ENCODE results near the gene DAB2IP.

The DAB2IP gene

DNA sequence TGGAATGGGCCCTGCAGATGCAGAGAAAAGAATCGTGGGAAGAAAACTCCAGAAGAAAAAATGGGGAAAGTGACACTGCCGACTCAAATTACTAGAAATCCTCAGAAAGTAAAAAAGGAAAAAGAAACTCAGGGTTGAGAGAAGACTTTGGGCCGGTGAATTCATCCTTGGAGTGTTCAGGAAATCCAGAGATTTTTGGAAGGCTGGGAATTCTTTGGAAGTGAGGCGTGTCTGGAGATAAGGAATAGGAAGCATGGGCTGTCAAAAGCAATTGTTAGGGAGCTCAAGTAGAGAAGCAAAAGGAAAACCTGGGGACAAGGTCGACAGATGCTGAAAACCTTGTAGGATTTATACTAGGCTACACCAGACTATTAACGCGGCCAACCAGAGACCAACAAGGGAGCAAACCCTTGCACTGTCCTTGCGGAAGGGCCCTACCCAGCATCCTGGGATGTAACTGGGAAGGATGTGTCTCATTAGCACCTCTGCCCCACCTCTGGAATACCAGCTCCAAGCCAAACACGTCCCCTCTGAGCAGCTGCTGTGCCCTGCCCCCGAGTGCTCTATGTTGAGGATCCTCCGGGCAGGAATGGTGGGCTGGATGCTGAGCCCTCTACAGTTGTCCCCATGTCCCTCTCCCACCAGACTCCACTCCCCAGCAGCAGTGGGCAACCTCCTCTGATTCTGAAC is 11.6 kb downstream of the DAB2IP start:
- TF ChIP-seq, protein P1, sequence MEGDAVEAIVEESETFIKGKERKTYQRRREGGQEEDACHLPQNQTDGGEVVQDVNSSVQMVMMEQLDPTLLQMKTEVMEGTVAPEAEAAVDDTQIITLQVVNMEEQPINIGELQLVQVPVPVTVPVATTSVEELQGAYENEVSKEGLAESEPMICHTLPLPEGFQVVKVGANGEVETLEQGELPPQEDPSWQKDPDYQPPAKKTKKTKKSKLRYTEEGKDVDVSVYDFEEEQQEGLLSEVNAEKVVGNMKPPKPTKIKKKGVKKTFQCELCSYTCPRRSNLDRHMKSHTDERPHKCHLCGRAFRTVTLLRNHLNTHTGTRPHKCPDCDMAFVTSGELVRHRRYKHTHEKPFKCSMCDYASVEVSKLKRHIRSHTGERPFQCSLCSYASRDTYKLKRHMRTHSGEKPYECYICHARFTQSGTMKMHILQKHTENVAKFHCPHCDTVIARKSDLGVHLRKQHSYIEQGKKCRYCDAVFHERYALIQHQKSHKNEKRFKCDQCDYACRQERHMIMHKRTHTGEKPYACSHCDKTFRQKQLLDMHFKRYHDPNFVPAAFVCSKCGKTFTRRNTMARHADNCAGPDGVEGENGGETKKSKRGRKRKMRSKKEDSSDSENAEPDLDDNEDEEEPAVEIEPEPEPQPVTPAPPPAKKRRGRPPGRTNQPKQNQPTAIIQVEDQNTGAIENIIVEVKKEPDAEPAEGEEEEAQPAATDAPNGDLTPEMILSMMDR (IDR thresholded peaks at IDR 0.05; ENCODE audit: poor library complexity, severe bottlenecking) = no peak
- Histone ChIP-seq H3K27ac (ENCODE audit: poor library complexity, severe bottlenecking) (no peak overlapping the region), H3K9me3 (ENCODE audit: severe bottlenecking) (no peaks in the 10 kb centered on the region), H3K27me3 (ENCODE audit: insufficient read depth, poor library complexity, severe bottlenecking) (no peaks in the 10 kb centered on the region), H3K4me1 (ENCODE audit: insufficient read depth, poor library complexity, severe bottlenecking) (no peaks in the 10 kb centered on the region), H3K4me3 (ENCODE audit: severe bottlenecking) (no peak overlapping the region), H3K36me3 (ENCODE audit: low read depth) (no peaks in the 10 kb centered on the region)
- DNase-seq (ENCODE audit: low spot score) = no peak
- no peak for ATAC-seq (ENCODE audit: low read depth)

DNA sequence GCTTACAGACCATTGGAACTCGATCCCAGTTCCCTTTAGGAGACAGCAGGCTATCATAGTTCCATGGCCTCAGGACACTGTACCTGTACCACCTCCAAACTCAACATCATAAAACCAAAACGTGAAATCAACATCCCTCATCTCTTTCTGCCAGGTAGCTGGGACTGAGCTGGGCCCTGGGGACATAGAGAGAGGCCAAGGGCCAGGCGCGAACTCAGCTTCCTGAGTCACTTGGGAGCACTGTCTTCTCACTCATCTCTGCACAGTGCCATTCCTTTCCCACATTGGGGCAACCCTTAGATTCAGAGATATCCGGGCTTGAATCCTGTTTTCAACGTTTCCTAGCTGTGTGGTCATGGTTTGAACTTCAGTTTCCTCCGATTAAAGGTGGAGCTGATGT is 12.2 kb downstream of the DAB2IP start:
- DNase-seq (ENCODE audit: low spot score) (no peak), ATAC-seq (ENCODE audit: low read depth) (no peak)
- no peak overlapping the region for H3K27ac ChIP-seq (ENCODE audit: poor library complexity, severe bottlenecking)
- H3K4me3 ChIP-seq (ENCODE audit: severe bottlenecking) = no peak overlapping the region
- H3K27me3 ChIP-seq (ENCODE audit: insufficient read depth, poor library complexity, severe bottlenecking) = no peaks in the 10 kb centered on the region
- no peaks in the 10 kb centered on the region for H3K36me3 ChIP-seq (ENCODE audit: low read depth)
- H3K9me3 ChIP-seq (ENCODE audit: severe bottlenecking) = no peaks in the 10 kb centered on the region
- H3K4me1 ChIP-seq (ENCODE audit: insufficient read depth, poor library complexity, severe bottlenecking) = no peaks in the 10 kb centered on the region
- TF ChIP-seq, protein P1 (IDR thresholded peaks at IDR 0.05; ENCODE audit: poor library complexity, severe bottlenecking) = no peak

GRCh38 chr9:121666294-121666693 is 14.9 kb downstream of the DAB2IP start:
- H3K4me1 ChIP-seq (ENCODE audit: insufficient read depth, poor library complexity, severe bottlenecking) = no peaks in the 10 kb centered on the region
- no peak for ATAC-seq (ENCODE audit: low read depth)

DNA sequence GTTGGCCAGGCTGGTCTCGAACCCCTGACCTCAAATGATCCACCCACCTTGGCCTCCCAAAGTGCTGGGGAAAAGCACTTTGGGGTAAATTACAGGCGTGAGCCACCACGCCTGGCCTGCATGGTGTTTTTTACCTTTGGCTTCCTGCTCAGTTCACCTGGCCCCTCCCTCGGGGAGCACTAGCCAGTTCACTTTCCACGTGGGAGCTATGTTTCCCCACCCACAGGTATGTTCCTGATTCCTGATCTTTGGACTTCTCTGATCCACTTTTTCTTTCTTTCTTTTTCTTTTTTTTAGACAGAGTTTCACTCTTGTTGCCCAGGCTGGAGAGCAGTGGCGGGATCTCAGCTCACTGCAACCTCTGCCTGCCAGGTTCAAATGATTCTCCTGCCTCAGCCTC is 15.8 kb downstream of the DAB2IP start:
- Histone ChIP-seq H3K27ac (ENCODE audit: poor library complexity, severe bottlenecking) (no peak overlapping the region), H3K36me3 (ENCODE audit: low read depth) (no peaks in the 10 kb centered on the region), H3K4me3 (ENCODE audit: severe bottlenecking) (no peak overlapping the region), H3K4me1 (ENCODE audit: insufficient read depth, poor library complexity, severe bottlenecking) (no peaks in the 10 kb centered on the region), H3K9me3 (ENCODE audit: severe bottlenecking) (no peaks in the 10 kb centered on the region), H3K27me3 (ENCODE audit: insufficient read depth, poor library complexity, severe bottlenecking) (no peaks in the 10 kb centered on the region)
- TF ChIP-seq, protein P1 (IDR thresholded peaks at IDR 0.05; ENCODE audit: poor library complexity, severe bottlenecking) = no peak
- no peak for ATAC-seq (ENCODE audit: low read depth)
- DNase-seq (ENCODE audit: low spot score) = no peak

More at GRCh38 chr9:121666294-121666693, 14.9 kb downstream of the DAB2IP start:
- DNase-seq (ENCODE audit: low spot score) = no peak
- TF ChIP-seq, protein P1 (IDR thresholded peaks at IDR 0.05; ENCODE audit: poor library complexity, severe bottlenecking) = no peak
- no peak overlapping the region for H3K27ac ChIP-seq (ENCODE audit: poor library complexity, severe bottlenecking)
- no peaks in the 10 kb centered on the region for H3K36me3 ChIP-seq (ENCODE audit: low read depth)
- no peaks in the 10 kb centered on the region for H3K9me3 ChIP-seq (ENCODE audit: severe bottlenecking)
- no peaks in the 10 kb centered on the region for H3K27me3 ChIP-seq (ENCODE audit: insufficient read depth, poor library complexity, severe bottlenecking)
- no peak overlapping the region for H3K4me3 ChIP-seq (ENCODE audit: severe bottlenecking)

- DNase-seq (ENCODE audit: low spot score) (no peak), ATAC-seq (ENCODE audit: low read depth) (no peak)
- Histone ChIP-seq H3K4me3 (ENCODE audit: severe bottlenecking) (no peak overlapping the region), H3K9me3 (ENCODE audit: severe bottlenecking) (no peaks in the 10 kb centered on the region), H3K27ac (ENCODE audit: poor library complexity, severe bottlenecking) (no peak overlapping the region), H3K27me3 (ENCODE audit: insufficient read depth, poor library complexity, severe bottlenecking) (no peaks in the 10 kb centered on the region), H3K4me1 (ENCODE audit: insufficient read depth, poor library complexity, severe bottlenecking) (no peaks in the 10 kb centered on the region), H3K36me3 (ENCODE audit: low read depth) (no peaks in the 10 kb centered on the region)
- TF ChIP-seq, protein P1 (IDR thresholded peaks at IDR 0.05; ENCODE audit: poor library complexity, severe bottlenecking) = no peak
These were observed 16.5 kb downstream of the DAB2IP start for GRCh38 chr9:121667890-121668289.
